IMR-90 (cell line): ENCODE measurements around the gene SGMS1.

Source experiments
- BHLHE40 ChIP-seq: fragments of 150-350 bp; IDR thresholded peaks from 2 replicates; pipeline ENCODE4 v1.6.1; 2016; ENCODE audit warnings: mild to moderate bottlenecking, low read depth, low read length
- CEBPB ChIP-seq: IDR thresholded peaks from 2 replicates; pipeline ENCODE4 v1.6.1; 2012; ENCODE audit warnings: low read depth, low read length, improper control_type of control experiment
- CHD1 ChIP-seq: IDR thresholded peaks from 2 replicates; pipeline ENCODE4 v1.6.1; 2012; ENCODE audit warnings: low read depth, low read length, improper control_type of control experiment
- CTCF ChIP-seq: conservative IDR thresholded peaks from 2 replicates; pipeline ENCODE4 v1.5.1; 2012; ENCODE audit warnings: mild to moderate bottlenecking, low read depth, low read length, improper control_type of control experiment
- ELK1 ChIP-seq: fragments of 150-350 bp; IDR thresholded peaks from 2 replicates; pipeline ENCODE4 v1.6.1; 2016; ENCODE audit warnings: low read depth, mild to moderate bottlenecking, low read length, moderate library complexity, borderline replicate concordance
- FOS ChIP-seq: fragments of 150-350 bp; IDR thresholded peaks from 2 replicates; pipeline ENCODE4 v1.6.1; 2016; ENCODE audit warnings: low read depth, low read length
- MXI1 ChIP-seq: IDR thresholded peaks from 2 replicates; pipeline ENCODE4 v1.6.1; 2012; ENCODE audit warnings: low read depth, mild to moderate bottlenecking, low read length, moderate library complexity, borderline replicate concordance
- NFE2L2 ChIP-seq: fragments of 150-350 bp; IDR thresholded peaks from 2 replicates; pipeline ENCODE4 v1.6.1; 2016; ENCODE audit warnings: low read depth, mild to moderate bottlenecking, low read length
- POLR2A ChIP-seq: IDR thresholded peaks from 2 replicates; pipeline ENCODE4 v1.6.1; 2012; ENCODE audit warnings: mild to moderate bottlenecking, low read depth, low read length
- RAD21 ChIP-seq: IDR thresholded peaks from 2 replicates; pipeline ENCODE4 v1.6.1; 2012; ENCODE audit warnings: low read length, improper control_type of control experiment
- RCOR1 ChIP-seq: IDR thresholded peaks from 2 replicates; pipeline ENCODE4 v1.6.1; 2012; ENCODE audit warnings: mild to moderate bottlenecking, low read length, improper control_type of control experiment; ENCODE audit not compliant: insufficient replicate concordance
- RFX5 ChIP-seq: IDR thresholded peaks from 2 replicates; pipeline ENCODE4 v1.8.0; 2012; ENCODE audit warnings: low read depth, mild to moderate bottlenecking, low read length, moderate library complexity
- SMC3 ChIP-seq: fragments of 150-350 bp; IDR thresholded peaks from 2 replicates; pipeline ENCODE4 v1.6.1; 2016; ENCODE audit warnings: low read depth, mild to moderate bottlenecking, antibody characterized with exemption, low read length, moderate library complexity
- USF2 ChIP-seq: fragments of 150-350 bp; IDR thresholded peaks from 2 replicates; pipeline ENCODE4 v1.6.1; 2017; ENCODE audit warnings: mild to moderate bottlenecking, antibody characterized with exemption, low read length, low read depth

- TF ChIP-seq CTCF (no peak), MXI1 (no peak), USF2 (no peak), ELK1 (no peak), RAD21 (no peak), SMC3 (no peak), POLR2A (no peak), CEBPB (peak; percentile 88), NFE2L2 (peak; percentile 27; the same call in 1 of the 2 replicates), BHLHE40 (peak; percentile 58), RFX5 (no peak), FOS (0 out of 2 replicates have a peak, but pooled peaks have one; percentile 25), RCOR1 (no peak), CHD1 (no peak)
Observed at GRCh38 chr10:50593523-50594376, 30.0 kb downstream of the SGMS1 start.
